OCI-LY1 (cell line): ENCODE results near the gene STAG1.

ENCODE experiments used
- H2AFZ ChIP-seq: fragments of 200-600 bp; sonication (generic), shearing (Covaris generic); 2 replicates; pipeline ENCODE4 v1.6.0; 2014; ENCODE audit warnings: antibody characterized with exemption, mild to moderate bottlenecking, low read length
- H3F3A ChIP-seq: fragments of 200-600 bp; sonication (generic), shearing (Covaris generic); 2 replicates; pipeline ENCODE4 v1.6.0; 2014; ENCODE audit warnings: mild to moderate bottlenecking, antibody characterized with exemption, low read length, moderate library complexity; ENCODE audit not compliant: insufficient read depth
- H3K27ac ChIP-seq: fragments of 200-600 bp; sonication (generic); 2 replicates; pipeline ENCODE4 v1.5.1; 2014; ENCODE audit warnings: low read length, mixed run types, mild to moderate bottlenecking, low read depth; ENCODE audit not compliant: poor library complexity, severe bottlenecking
- H3K27me3 ChIP-seq: fragments of 200-600 bp; sonication (generic); 2 replicates; pipeline ENCODE4 v1.6.0; 2014; ENCODE audit warnings: antibody characterized with exemption, mild to moderate bottlenecking, low read length, moderate library complexity; ENCODE audit not compliant: insufficient read depth
- H3K36me3 ChIP-seq: fragments of 200-600 bp; sonication (generic); 2 replicates; pipeline ENCODE4 v1.6.1; 2014; ENCODE audit warnings: mild to moderate bottlenecking, antibody characterized with exemption, low read length, moderate library complexity, mixed read lengths; ENCODE audit not compliant: insufficient read depth
- H3K4me1 ChIP-seq: fragments of 200-600 bp; sonication (generic); 2 replicates; pipeline ENCODE4 v1.5.1; 2014; ENCODE audit warnings: mild to moderate bottlenecking, low read length, moderate library complexity; ENCODE audit not compliant: insufficient read depth, severe bottlenecking
- H3K4me2 ChIP-seq: fragments of 200-600 bp; sonication (generic), shearing (Covaris generic); 2 replicates; pipeline ENCODE4 v1.6.1; 2014; ENCODE audit warnings: low read length
- H3K4me3 ChIP-seq: fragments of 200-600 bp; sonication (generic); 2 replicates; pipeline ENCODE4 v1.5.1; 2014; ENCODE audit warnings: low read length, low read depth, mild to moderate bottlenecking, mixed read lengths; ENCODE audit not compliant: poor library complexity, severe bottlenecking
- H3K79me2 ChIP-seq: fragments of 200-600 bp; shearing (Covaris generic); 2 replicates; pipeline ENCODE4 v1.6.1; 2016; ENCODE audit warnings: mixed run types, low read length, mixed read lengths; ENCODE audit not compliant: insufficient read depth
- H3K9ac ChIP-seq: fragments of 200-600 bp; sonication (generic), shearing (Covaris generic); 2 replicates; pipeline ENCODE4 v1.6.1; 2014; ENCODE audit warnings: mild to moderate bottlenecking, low read length, mixed read lengths
- H3K9me2 ChIP-seq: fragments of 200-600 bp; sonication (generic), shearing (Covaris generic); 2 replicates; pipeline ENCODE4 v1.6.1; 2014; ENCODE audit warnings: low read depth, mild to moderate bottlenecking, low read length, mixed read lengths
- H3K9me3 ChIP-seq: fragments of 200-600 bp; shearing (Covaris generic); 2 replicates; pipeline ENCODE4 v1.6.1; 2014; ENCODE audit warnings: low read length, mixed read lengths
- H4K20me1 ChIP-seq: fragments of 200-600 bp; sonication (generic), shearing (Covaris generic); 2 replicates; pipeline ENCODE4 v1.6.0; 2016; ENCODE audit warnings: mild to moderate bottlenecking, low read length; ENCODE audit not compliant: insufficient read depth
- CTCF ChIP-seq: fragments of 200-600 bp; sonication (generic), shearing (Covaris generic); IDR thresholded peaks from 2 replicates; pipeline ENCODE4 v1.5.1; 2017; ENCODE audit warnings: mild to moderate bottlenecking, antibody characterized with exemption, low read length, moderate library complexity, mixed read lengths
- EZH2 ChIP-seq: fragments of 200-600 bp; sonication (generic), shearing (Covaris generic); IDR thresholded peaks from 2 replicates; pipeline ENCODE4 v1.8.0; 2017; ENCODE audit warnings: borderline replicate concordance, mixed run types, mild to moderate bottlenecking, antibody characterized with exemption, low read length, moderate library complexity, mixed read lengths

STAG1 gene

GRCh38 chr3:136544532-136544931 is 207.6 kb downstream of the STAG1 start:
- H3K36me3 ChIP-seq, result no peaks in the 10 kb centered on the region
- no peak overlapping the region for H3K4me2 ChIP-seq
- H2AFZ ChIP-seq, result no peak overlapping the region
- no peaks in the 10 kb centered on the region for H4K20me1 ChIP-seq
- no peak overlapping the region for H3K4me3 ChIP-seq
- TF ChIP-seq EZH2 (no peak), CTCF (no peak)
- no peak overlapping the region for H3K27ac ChIP-seq
- H3K9me2 ChIP-seq, result no peaks in the 10 kb centered on the region
- H3K27me3 ChIP-seq, result no peaks in the 10 kb centered on the region
- no peak overlapping the region for H3K9ac ChIP-seq
- H3K4me1 ChIP-seq, result peaks cover 4% of the 10 kb centered on the region
- no peaks in the 10 kb centered on the region for H3F3A ChIP-seq
- H3K79me2 ChIP-seq, result no peaks in the 10 kb centered on the region
- H3K9me3 ChIP-seq, result no peaks in the 10 kb centered on the region

- H3K79me2 ChIP-seq, result no peaks in the 10 kb centered on the region
- TF ChIP-seq EZH2, result no peak
- TF ChIP-seq CTCF, result no peak
- no peaks in the 10 kb centered on the region for H3K27me3 ChIP-seq
- H3K4me3 ChIP-seq, result no peak overlapping the region
- no peak overlapping the region for H2AFZ ChIP-seq
- no peaks in the 10 kb centered on the region for H3K9me3 ChIP-seq
- H3K36me3 ChIP-seq, result no peaks in the 10 kb centered on the region
- no peak overlapping the region for H3K27ac ChIP-seq
- peaks cover 4% of the 10 kb centered on the region for H3K4me1 ChIP-seq
- no peaks in the 10 kb centered on the region for H3F3A ChIP-seq
- H3K9me2 ChIP-seq, result no peaks in the 10 kb centered on the region
- no peak overlapping the region for H3K4me2 ChIP-seq
- no peaks in the 10 kb centered on the region for H4K20me1 ChIP-seq
- H3K9ac ChIP-seq, result no peak overlapping the region
Measured at GRCh38 chr3:136543385-136543784, 208.8 kb downstream of the STAG1 start.

GRCh38 chr3:136535906-136536305 is 216.3 kb downstream of the STAG1 start:
- no peaks in the 10 kb centered on the region for H3F3A ChIP-seq
- no peaks in the 10 kb centered on the region for H4K20me1 ChIP-seq
- no peaks in the 10 kb centered on the region for H3K27me3 ChIP-seq
- no peak overlapping the region for H3K9ac ChIP-seq
- no peaks in the 10 kb centered on the region for H3K9me3 ChIP-seq
- H3K36me3 ChIP-seq, result 0 out of 2 replicates have a peak, but pooled peaks cover 4% of the 10 kb centered on the region
- TF ChIP-seq CTCF (no peak), EZH2 (no peak)
- H2AFZ ChIP-seq, result no peak overlapping the region
- no peaks in the 10 kb centered on the region for H3K9me2 ChIP-seq
- H3K4me2 ChIP-seq, result no peak overlapping the region
- H3K4me1 ChIP-seq, result no peaks in the 10 kb centered on the region
- no peak overlapping the region for H3K27ac ChIP-seq
- no peak overlapping the region for H3K4me3 ChIP-seq
- no peaks in the 10 kb centered on the region for H3K79me2 ChIP-seq
